HEK293 (cell line): ENCODE data around the gene SHC4.
A peak's percentile ranks its signal among the peaks of the same experiment; 100 is the strongest.

Experiments
- CTCF ChIA-PET: fragments of 350-600 bp; formaldehyde crosslinking; extraction: SDS; loops from one replicate; lab custom pipeline; 2021; ENCODE audit warnings: antibody characterized with exemption; lab: Yijun Ruan, JAX
- POLR2A ChIA-PET: fragments of 300-600 bp; formaldehyde crosslinking; extraction: SDS; loops from one replicate; lab custom pipeline; 2020; ENCODE audit warnings: antibody characterized with exemption, inconsistent platforms; lab: Yijun Ruan, JAX
- H3K27ac ChIP-seq: fragments of 200-500 bp; sonication (Bioruptor generic); 2 replicates; pipeline ENCODE4 v1.5.1; 2014; ENCODE audit warnings: low read depth, low read length, control low read depth, inconsistent platforms; ENCODE audit errors: extremely low read depth
- H3K36me3 ChIP-seq, 2 experiments: fragments of 200-500 bp in 1 of 2; sonication (Bioruptor generic) in 1 of 2; 1 replicate in 1 of 2; 2 replicates in 1 of 2; pipeline ENCODE4 v1.5.1; 2014 to 2017; ENCODE audit warnings: inconsistent platforms in 2 of 2, low read length in 2 of 2; ENCODE audit not compliant: control insufficient read depth in 2 of 2, insufficient read depth in 1 of 2
- H3K4me1 ChIP-seq: fragments of 200-500 bp; sonication (Bioruptor generic); 2 replicates; pipeline ENCODE4 v1.5.1; 2014; ENCODE audit warnings: mild to moderate bottlenecking, low read length, inconsistent platforms; ENCODE audit not compliant: control insufficient read depth, insufficient read depth
- H3K4me3 ChIP-seq: 2 replicates; pipeline ENCODE4 v1.5.1; 2011; ENCODE audit warnings: low read depth, mild to moderate bottlenecking, control low read depth, low read length, moderate library complexity
- H3K9me3 ChIP-seq: fragments of 200-500 bp; sonication (Bioruptor generic); 2 replicates; pipeline ENCODE4 v1.5.1; 2014; ENCODE audit warnings: low read depth, low read length, inconsistent platforms; ENCODE audit not compliant: control insufficient read depth, insufficient read depth
- ATF2 ChIP-seq: fragments of 450-650 bp; formaldehyde crosslinking; IDR thresholded peaks from 2 replicates; pipeline ENCODE4 v1.5.1; 2016; ENCODE audit warnings: missing biosample characterization, missing genetic modification characterization, low read depth
- BCL11A ChIP-seq: fragments of 450-650 bp; formaldehyde crosslinking; IDR thresholded peaks from 2 replicates; pipeline ENCODE4 v1.5.1; 2016; ENCODE audit warnings: low read depth, missing biosample characterization, missing genetic modification characterization
- GLIS1 ChIP-seq: fragments of 450-650 bp; formaldehyde crosslinking; IDR thresholded peaks from 2 replicates; pipeline ENCODE4 v1.5.1; 2016; ENCODE audit warnings: missing biosample characterization, missing genetic modification characterization
- KLF10 ChIP-seq: fragments of 450-650 bp; IDR thresholded peaks from 2 replicates; pipeline ENCODE4 v1.5.1; 2018; ENCODE audit warnings: missing biosample characterization, mild to moderate bottlenecking, missing genetic modification characterization
- KLF16 ChIP-seq: fragments of 450-650 bp; formaldehyde crosslinking; IDR thresholded peaks from 2 replicates; pipeline ENCODE4 v1.5.1; 2017; ENCODE audit warnings: missing biosample characterization, missing genetic modification characterization
- KLF9 ChIP-seq: fragments of 450-650 bp; formaldehyde crosslinking; IDR thresholded peaks from 2 replicates; pipeline ENCODE4 v1.5.1; 2016; ENCODE audit warnings: missing biosample characterization, missing genetic modification characterization, low read depth
- PRDM1 ChIP-seq: fragments of 450-650 bp; formaldehyde crosslinking; IDR thresholded peaks from 2 replicates; pipeline ENCODE4; 2016; ENCODE audit warnings: missing biosample characterization, missing genetic modification characterization
- SCRT2 ChIP-seq: fragments of 450-650 bp; formaldehyde crosslinking; IDR thresholded peaks from 2 replicates; pipeline ENCODE4 v1.5.1; 2016; ENCODE audit warnings: missing biosample characterization, missing genetic modification characterization
- SETDB1 ChIP-seq: IDR thresholded peaks from one replicate; pipeline ENCODE4 v1.6.1; 2017; ENCODE audit warnings: mild to moderate bottlenecking, low read length, moderate library complexity, mixed read lengths; ENCODE audit not compliant: insufficient read length
- TRIM28 ChIP-seq: IDR thresholded peaks from 2 replicates; pipeline ENCODE4 v1.6.1; 2011; ENCODE audit warnings: low read length, control low read depth, borderline replicate concordance
- TSHZ1 ChIP-seq: fragments of 450-650 bp; formaldehyde crosslinking; IDR thresholded peaks from 2 replicates; pipeline ENCODE4 v1.5.1; 2016; ENCODE audit warnings: missing biosample characterization, missing genetic modification characterization, borderline replicate concordance
- ZBTB20 ChIP-seq: fragments of 450-650 bp; formaldehyde crosslinking; IDR thresholded peaks from 2 replicates; pipeline ENCODE4 v1.5.1; 2016; ENCODE audit warnings: missing biosample characterization, missing genetic modification characterization
- ZNF155 ChIP-seq: fragments of 450-650 bp; formaldehyde crosslinking; IDR thresholded peaks from 2 replicates; pipeline ENCODE4 v1.5.1; 2016; ENCODE audit warnings: missing biosample characterization, missing genetic modification characterization
- ZNF18 ChIP-seq: fragments of 450-650 bp; formaldehyde crosslinking; IDR thresholded peaks from 2 replicates; pipeline ENCODE4 v1.5.1; 2016; ENCODE audit warnings: missing biosample characterization, missing genetic modification characterization
- ZNF184 ChIP-seq: fragments of 450-650 bp; IDR thresholded peaks from 2 replicates; pipeline ENCODE4 v1.5.1; 2018; ENCODE audit warnings: missing biosample characterization, mild to moderate bottlenecking, missing genetic modification characterization
- ZNF398 ChIP-seq: fragments of 450-650 bp; formaldehyde crosslinking; IDR thresholded peaks from 2 replicates; pipeline ENCODE4 v1.5.1; 2017; ENCODE audit warnings: missing biosample characterization, missing genetic modification characterization
- ZNF416 ChIP-seq: fragments of 450-650 bp; formaldehyde crosslinking; IDR thresholded peaks from 2 replicates; pipeline ENCODE4 v1.5.1; 2016; ENCODE audit warnings: missing biosample characterization, missing genetic modification characterization
- ZNF488 ChIP-seq: fragments of 450-650 bp; formaldehyde crosslinking; IDR thresholded peaks from 2 replicates; pipeline ENCODE4 v1.5.1; 2016; ENCODE audit warnings: missing biosample characterization, missing genetic modification characterization
- ZNF549 ChIP-seq: fragments of 450-650 bp; IDR thresholded peaks from 2 replicates; pipeline ENCODE4 v1.5.1; 2018; ENCODE audit warnings: missing biosample characterization, missing genetic modification characterization, mild to moderate bottlenecking, inconsistent platforms, moderate library complexity
- ZNF558 ChIP-seq: fragments of 450-650 bp; formaldehyde crosslinking; IDR thresholded peaks from 2 replicates; pipeline ENCODE4 v1.5.1; 2016; ENCODE audit warnings: missing biosample characterization, missing genetic modification characterization
- ZNF560 ChIP-seq: fragments of 450-650 bp; formaldehyde crosslinking; IDR thresholded peaks from 2 replicates; pipeline ENCODE4 v1.5.1; 2017; ENCODE audit warnings: missing biosample characterization, missing genetic modification characterization, borderline replicate concordance
- ZNF585B ChIP-seq: fragments of 450-650 bp; formaldehyde crosslinking; IDR thresholded peaks from 2 replicates; pipeline ENCODE4 v1.5.1; 2016; ENCODE audit warnings: missing biosample characterization, missing genetic modification characterization
- ZNF654 ChIP-seq: fragments of 450-650 bp; formaldehyde crosslinking; IDR thresholded peaks from 2 replicates; pipeline ENCODE4 v1.5.1; 2016; ENCODE audit warnings: low read depth, missing biosample characterization, missing genetic modification characterization
- ZNF830 ChIP-seq: fragments of 450-650 bp; IDR thresholded peaks from 2 replicates; pipeline ENCODE4 v1.5.0; 2018; ENCODE audit warnings: missing biosample characterization, missing genetic modification characterization, low read depth, mild to moderate bottlenecking, moderate library complexity
- ZSCAN23 ChIP-seq: fragments of 450-650 bp; formaldehyde crosslinking; IDR thresholded peaks from 2 replicates; pipeline ENCODE4 v1.5.1; 2016; ENCODE audit warnings: missing biosample characterization, missing genetic modification characterization

The SHC4 gene

GRCh38 chr15:48941904-48942303, 21.8 kb downstream of the SHC4 start:
- Histone ChIP-seq H3K4me1 (0 out of 2 replicates have a peak, but pooled peaks cover 2% of the 10 kb centered on the region), H3K27ac (no peak overlapping the region), H3K9me3 (no peaks in the 10 kb centered on the region), H3K36me3 (no peaks in the 10 kb centered on the region), H3K4me3 (no peak overlapping the region)
- CTCF ChIA-PET: interaction anchor here (0.6 kb wide), 1 partner anchor 1037 kb away, joined by 3 read pairs; no protein-coding TSS in a partner anchor
- POLR2A ChIA-PET: no interaction called here
- TF ChIP-seq ZNF558 (no peak), SCRT2 (tag by site-specific recombination) (no peak), ZNF18 (tag by site-specific recombination) (no peak), ZBTB20 (no peak), TRIM28 (no peak), ZNF560 (tag by site-specific recombination) (no peak), ZNF830 (no peak), ZSCAN23 (tag by site-specific recombination) (no peak), KLF16 (tag by site-specific recombination) (no peak), ZNF184 (tag by site-specific recombination) (no peak), ZNF654 (tag by site-specific recombination) (no peak), KLF10 (tag by site-specific recombination) (no peak), PRDM1 (tag by site-specific recombination) (no peak), ZNF155 (tag by site-specific recombination) (no peak), ZNF549 (tag by site-specific recombination) (no peak), ZNF585B (tag by site-specific recombination) (no peak), GLIS1 (tag by site-specific recombination) (no peak)

- ChIA-PET CTCF (interaction anchor here (0.7 kb wide), 1 partner anchor 395 kb away, joined by 4 read pairs; no protein-coding TSS in a partner anchor), POLR2A (no interaction called here)
- H3K9me3 ChIP-seq: no peaks in the 10 kb centered on the region
- H3K4me1 ChIP-seq: no peaks in the 10 kb centered on the region
- no peaks in the 10 kb centered on the region for H3K36me3 ChIP-seq
- no peak overlapping the region for H3K27ac ChIP-seq
- no peak overlapping the region for H3K4me3 ChIP-seq
- TF ChIP-seq SETDB1 (no peak), TSHZ1 (no peak), ZNF585B (tag by site-specific recombination) (no peak), BCL11A (tag by site-specific recombination) (no peak), KLF9 (tag by site-specific recombination) (no peak), ZNF18 (tag by site-specific recombination) (no peak), ZNF398 (tag by site-specific recombination) (no peak), SCRT2 (tag by site-specific recombination) (no peak), ZNF416 (tag by site-specific recombination) (no peak), ATF2 (tag by site-specific recombination) (peak; percentile 27; the same call in 1 of the 2 replicates), ZNF488 (no peak)
Observed at GRCh38 chr15:48940508-48940907, 23.2 kb downstream of the SHC4 start.
